Smooth muscle cell (in vitro differentiated cells): ENCODE results near the gene SCUBE2. TPM values are rescaled to one million over a fixed set of nuclear protein-coding genes. Genes with fewer than 3 reads are reported as not detected.

Experiments used
- DNase-seq: peaks from one replicate; lab custom pipeline; 2025; ENCODE audit not compliant: unreplicated experiment; lab: John Stamatoyannopoulos, UW
- H2AFZ ChIP-seq: fragments of 200-600 bp; sonication (generic); 2 replicates; pipeline ENCODE4 v1.6.0; 2016; ENCODE audit warnings: antibody characterized with exemption, low read depth, mild to moderate bottlenecking
- H3F3A ChIP-seq: fragments of 200-600 bp; sonication (generic); 2 replicates; pipeline ENCODE4 v1.6.0; 2017; ENCODE audit warnings: antibody characterized with exemption, low read depth
- H3K27ac ChIP-seq: fragments of 200-600 bp; sonication (generic); 2 replicates; pipeline ENCODE4 v1.5.1; 2016; ENCODE audit warnings: low read depth, mild to moderate bottlenecking
- H3K27me3 ChIP-seq: fragments of 200-600 bp; sonication (generic); 2 replicates; pipeline ENCODE4 v1.6.1; 2016; ENCODE audit warnings: low read depth, mild to moderate bottlenecking
- H3K36me3 ChIP-seq: fragments of 200-600 bp; sonication (generic); 2 replicates; pipeline ENCODE4 v1.5.1; 2016; ENCODE audit warnings: low read depth
- H3K4me1 ChIP-seq: fragments of 200-600 bp; sonication (generic); 2 replicates; pipeline ENCODE4 v1.5.1; 2016; ENCODE audit warnings: low read depth
- H3K4me2 ChIP-seq: fragments of 200-600 bp; sonication (generic); 2 replicates; pipeline ENCODE4 v1.6.0; 2016; ENCODE audit warnings: mild to moderate bottlenecking
- H3K4me3 ChIP-seq: fragments of 200-600 bp; sonication (generic); 2 replicates; pipeline ENCODE4 v1.5.1; 2016; ENCODE audit warnings: mild to moderate bottlenecking
- H3K79me2 ChIP-seq: fragments of 200-600 bp; sonication (generic); 2 replicates; pipeline ENCODE4 v1.6.0; 2016; ENCODE audit warnings: low read depth, mild to moderate bottlenecking
- H3K9ac ChIP-seq: fragments of 200-600 bp; sonication (generic); 2 replicates; pipeline ENCODE4 v1.6.0; 2016; ENCODE audit warnings: low read depth
- H3K9me3 ChIP-seq: fragments of 200-600 bp; sonication (generic); replicated peaks from 2 replicates; pipeline ENCODE4 v1.5.1; 2016; ENCODE audit warnings: low read depth
- H4K20me1 ChIP-seq: fragments of 200-600 bp; sonication (generic); 2 replicates; pipeline ENCODE4 v1.6.0; 2016; ENCODE audit warnings: low read depth
- CTCF ChIP-seq: fragments of 200-600 bp; sonication (generic); IDR thresholded peaks from 2 replicates; pipeline ENCODE4 v1.5.1; 2017; ENCODE audit warnings: borderline replicate concordance, mild to moderate bottlenecking, antibody characterized with exemption; ENCODE audit not compliant: insufficient read depth, poor library complexity, severe bottlenecking
- WGBS: methylation state at CpG from one replicate; pipeline ENCODE4 v1.1.7; 2016; ENCODE audit warnings: low lambda C conversion rate; 5-methylcytosine and 5-hydroxymethylcytosine counted together
- polyA plus RNA-seq: library from polyadenylated mRNA; unstranded; fragments of >200 nt; fragmentation: Nextera tagmentation; extraction: Ambion mirVana; gene quantifications from 2 replicates; pipeline ENCODE4 v1.2.1, GENCODE V29; 2016
- total RNA-seq: library from RNA; depleted of rRNA; stranded (reverse); fragments of >200 nt; gene quantifications from 2 replicates; pipeline ENCODE4 v1.2.3, GENCODE V29; 2014

SCUBE2 gene
- total and polyA plus RNA-seq, 2 experiments from 2014 or later = 2.2 to 5.0 TPM

GRCh38 chr11:9081153-9081552 is 10.2 kb downstream of the SCUBE2 start:
- Histone ChIP-seq H3K27ac (no peak overlapping the region), H3F3A (no peaks in the 10 kb centered on the region), H3K27me3 (no peaks in the 10 kb centered on the region), H3K9me3 (no peaks in the 10 kb centered on the region), H4K20me1 (no peaks in the 10 kb centered on the region), H2AFZ (no peak overlapping the region), H3K4me3 (no peak overlapping the region), H3K4me1 (no peaks in the 10 kb centered on the region), H3K4me2 (no peak overlapping the region), H3K79me2 (no peaks in the 10 kb centered on the region), H3K9ac (no peak overlapping the region), H3K36me3 (no peaks in the 10 kb centered on the region)
- DNase-seq = no peak
- WGBS = 92% methylated on average over 1 of the region's 1 CpG
- no peak for TF ChIP-seq CTCF

- no peaks in the 10 kb centered on the region for H3K79me2 ChIP-seq
- 79% methylated on average over 5 of the region's 5 CpGs for WGBS
These were observed 13.0 kb downstream of the SCUBE2 start for GRCh38 chr11:9078113-9079086.

DNA sequence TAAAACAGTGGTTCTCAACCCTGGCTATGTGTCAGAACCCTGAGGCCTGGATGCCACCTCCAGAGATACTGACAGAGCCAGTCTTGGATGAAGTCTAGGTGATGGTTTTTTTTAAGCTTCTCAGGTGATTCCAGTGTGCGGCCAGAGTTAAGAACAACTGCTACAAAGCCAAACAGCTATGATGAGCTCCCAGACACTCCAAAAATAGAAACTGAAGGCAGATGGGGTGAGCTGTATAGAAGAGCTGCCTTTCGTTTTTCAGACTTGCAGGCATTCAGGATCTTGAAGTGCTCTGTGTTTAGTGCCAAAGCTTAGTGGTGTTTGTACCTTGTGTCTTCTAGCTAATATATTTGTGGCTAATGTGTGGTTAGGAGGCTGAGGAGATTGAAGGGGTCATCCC is 14.2 kb downstream of the SCUBE2 start:
- WGBS = 80% methylated on average over 2 of the region's 2 CpGs
- H2AFZ ChIP-seq = no peak overlapping the region

More at GRCh38 chr11:9078113-9079086, 13.0 kb downstream of the SCUBE2 start:
- no peak overlapping the region for H3K4me3 ChIP-seq
- no peak for TF ChIP-seq CTCF
- no peak overlapping the region for H3K9ac ChIP-seq
- no peak for DNase-seq
- H3K36me3 ChIP-seq = no peaks in the 10 kb centered on the region
- no peaks in the 10 kb centered on the region for H4K20me1 ChIP-seq
- no peak overlapping the region for H3K27ac ChIP-seq
- H3K9me3 ChIP-seq = no peaks in the 10 kb centered on the region
- no peaks in the 10 kb centered on the region for H3K27me3 ChIP-seq
- no peaks in the 10 kb centered on the region for H3K4me1 ChIP-seq
- no peak overlapping the region for H2AFZ ChIP-seq
- H3F3A ChIP-seq = no peaks in the 10 kb centered on the region
- no peak overlapping the region for H3K4me2 ChIP-seq

More for the DNA sequence above, 14.2 kb downstream of the SCUBE2 start:
- no peak for DNase-seq
- Histone ChIP-seq H3K4me1 (peaks cover 9% of the 10 kb centered on the region), H3K4me2 (no peak overlapping the region), H4K20me1 (no peaks in the 10 kb centered on the region), H3K9ac (no peak overlapping the region), H3K36me3 (no peaks in the 10 kb centered on the region), H3K79me2 (no peaks in the 10 kb centered on the region), H3F3A (no peaks in the 10 kb centered on the region), H3K27ac (no peak overlapping the region), H3K4me3 (no peak overlapping the region), H3K27me3 (no peaks in the 10 kb centered on the region), H3K9me3 (no peaks in the 10 kb centered on the region)
- no peak for TF ChIP-seq CTCF
